Chondrocyte (in vitro differentiated cells): Measurements from ENCODE around the gene SDK2. TPM values are rescaled to one million over a fixed set of nuclear protein-coding genes. Genes with fewer than 3 reads are reported as not detected.
A peak's percentile ranks its signal among the peaks of the same experiment; 100 is the strongest.

Source experiments
- DNase-seq: peaks from one replicate; pipeline ENCODE4 v3.0.0; 2021; ENCODE audit warnings: mixed read lengths, low spot score
- H3K27ac Mint-ChIP-seq: one replicate; pipeline ENCODE4 v1.8.0; 2021; ENCODE audit warnings: mild to moderate bottlenecking, moderate library complexity, mixed read lengths; ENCODE audit not compliant: unreplicated experiment
- H3K27me3 Mint-ChIP-seq: 2 replicates; pipeline ENCODE4 v1.8.0; 2021; ENCODE audit warnings: low read depth, mixed read lengths
- H3K36me3 Mint-ChIP-seq: 2 replicates; pipeline ENCODE4 v1.8.0; 2021; ENCODE audit warnings: low read depth, mixed read lengths
- H3K4me1 Mint-ChIP-seq: 2 replicates; pipeline ENCODE4 v1.8.0; 2021; ENCODE audit warnings: low read depth, mild to moderate bottlenecking, mixed read lengths
- H3K4me3 Mint-ChIP-seq: one replicate; pipeline ENCODE4 v1.8.0; 2021; ENCODE audit warnings: mild to moderate bottlenecking, moderate library complexity, mixed read lengths; ENCODE audit not compliant: unreplicated experiment
- H3K9me3 Mint-ChIP-seq: 2 replicates; pipeline ENCODE4 v1.8.0; 2021; ENCODE audit warnings: low read depth, mixed read lengths
- CTCF ChIP-seq: fragments of 200-600 bp; sonication (generic); IDR thresholded peaks from 2 replicates; pipeline ENCODE4 v1.5.0; 2021; ENCODE audit warnings: antibody characterized with exemption, mild to moderate bottlenecking, moderate library complexity
- total RNA-seq: library from RNA; stranded (reverse); gene quantifications from 3 replicates; pipeline ENCODE4 v1.2.1, GENCODE V29; 2021

The SDK2 gene
- total RNA-seq, 1 donor from 2014 or later = 15.8 TPM

GRCh38 chr17:73526952-73527351 is 117.3 kb downstream of the SDK2 start:
- H3K36me3 Mint-ChIP-seq = no peaks in the 10 kb centered on the region
- no peak overlapping the region for H3K27ac Mint-ChIP-seq
- no peak for TF ChIP-seq CTCF
- peak; percentile 29 for DNase-seq
- no peak overlapping the region for H3K4me3 Mint-ChIP-seq
- H3K4me1 Mint-ChIP-seq = peaks cover 20% of the 10 kb centered on the region
- H3K27me3 Mint-ChIP-seq = no peaks in the 10 kb centered on the region
- H3K9me3 Mint-ChIP-seq = no peaks in the 10 kb centered on the region

GRCh38 chr17:73524941-73525679 is 119.1 kb downstream of the SDK2 start:
- Mint-ChIP-seq H3K9me3 (no peaks in the 10 kb centered on the region), H3K4me3 (no peak overlapping the region), H3K27me3 (no peaks in the 10 kb centered on the region), H3K27ac (no peak overlapping the region), H3K36me3 (no peaks in the 10 kb centered on the region), H3K4me1 (peaks cover 1% of the 10 kb centered on the region)
- DNase-seq = peak; percentile 72
- no peak for TF ChIP-seq CTCF

- no peak for TF ChIP-seq CTCF
- Mint-ChIP-seq H3K4me1 (no peaks in the 10 kb centered on the region), H3K9me3 (no peaks in the 10 kb centered on the region), H3K36me3 (no peaks in the 10 kb centered on the region), H3K27me3 (no peaks in the 10 kb centered on the region), H3K27ac (no peak overlapping the region), H3K4me3 (no peak overlapping the region)
- peak; percentile 52 for DNase-seq
Measured at GRCh38 chr17:73522696-73523095, 121.5 kb downstream of the SDK2 start.

- TF ChIP-seq CTCF = no peak
- no peak overlapping the region for H3K27ac Mint-ChIP-seq
- DNase-seq = peak; percentile 85
- H3K9me3 Mint-ChIP-seq = no peaks in the 10 kb centered on the region
- no peaks in the 10 kb centered on the region for H3K27me3 Mint-ChIP-seq
- H3K4me1 Mint-ChIP-seq = no peaks in the 10 kb centered on the region
- no peaks in the 10 kb centered on the region for H3K36me3 Mint-ChIP-seq
- H3K4me3 Mint-ChIP-seq = no peak overlapping the region
Measured at GRCh38 chr17:73522107-73522506, 122.1 kb downstream of the SDK2 start.

GRCh38 chr17:73521376-73521775 is 122.9 kb downstream of the SDK2 start:
- no peak for TF ChIP-seq CTCF
- H3K4me1 Mint-ChIP-seq = no peaks in the 10 kb centered on the region
- no peak overlapping the region for H3K4me3 Mint-ChIP-seq
- H3K9me3 Mint-ChIP-seq = no peaks in the 10 kb centered on the region
- DNase-seq = no peak
- no peaks in the 10 kb centered on the region for H3K27me3 Mint-ChIP-seq
- H3K36me3 Mint-ChIP-seq = no peaks in the 10 kb centered on the region
- no peak overlapping the region for H3K27ac Mint-ChIP-seq
